Lung (tissue), 12 donors: ENCODE data around the gene ZNF282. TPM values are rescaled to one million over a fixed set of nuclear protein-coding genes. Genes with fewer than 3 reads are reported as not detected.

Experiments
- ATAC-seq: fragments of 200-7000 bp; cut with Tn5 transposase; one replicate; pipeline ENCODE4 v1.9.1; 2020; ENCODE audit warnings: moderate number of reproducible peaks; ENCODE audit not compliant: insufficient read depth, low FRiP score
- DNase-seq, 3 donors: peaks; one replicate each; pipeline ENCODE4 v3.0.0-alpha.2; 2013 to 2017
- H3K27ac ChIP-seq, 2 donors: one replicate each; pipeline ENCODE4 v1.5.1; 2013; ENCODE audit warnings: mild to moderate bottlenecking in 2 of 2, moderate library complexity in 2 of 2, control low read depth in 1 of 2, inconsistent platforms in 1 of 2, low read depth in 1 of 2, low read length in 1 of 2
- H3K27me3 ChIP-seq, 3 donors: one replicate each; pipeline ENCODE4 v1.5.1; 2013; ENCODE audit warnings: low read length in 2 of 3; ENCODE audit not compliant: control insufficient read depth in 3 of 3, insufficient read depth in 3 of 3
- H3K36me3 ChIP-seq, 4 donors: one replicate each; pipeline ENCODE4 v1.5.1; 2013; ENCODE audit warnings: low read length in 4 of 4, mild to moderate bottlenecking in 1 of 4, moderate library complexity in 1 of 4; ENCODE audit not compliant: control insufficient read depth in 4 of 4, insufficient read depth in 4 of 4
- H3K4me1 ChIP-seq, 5 donors: one replicate each; pipeline ENCODE4 v1.5.1; 2013; ENCODE audit warnings: low read length in 5 of 5, mild to moderate bottlenecking in 2 of 5, moderate library complexity in 1 of 5; ENCODE audit not compliant: control insufficient read depth in 5 of 5, insufficient read depth in 5 of 5
- H3K4me3 ChIP-seq: one replicate; pipeline ENCODE4 v1.5.1; 2013; ENCODE audit warnings: mild to moderate bottlenecking, control low read depth, moderate library complexity
- H3K9ac ChIP-seq, 2 donors: one replicate each; pipeline ENCODE4 v1.5.1; 2013; ENCODE audit warnings: low read length in 2 of 2, control low read depth in 1 of 2; ENCODE audit not compliant: insufficient read depth in 1 of 2
- H3K9me3 ChIP-seq, 4 donors: one replicate each; pipeline ENCODE4 v1.5.1; 2013; ENCODE audit warnings: low read length in 3 of 4, mild to moderate bottlenecking in 1 of 4, moderate library complexity in 1 of 4; ENCODE audit not compliant: control insufficient read depth in 4 of 4, insufficient read depth in 3 of 4
- WGBS, 2 donors: extraction: QIAGEN DNeasy Blood & Tissue Kit; methylation state at CpG; one replicate each; pipeline ENCODE4 v1.1.7; 2013; 5-methylcytosine and 5-hydroxymethylcytosine counted together
- polyA plus RNA-seq, 2 donors: library from polyadenylated mRNA; stranded (reverse); fragments of 200-250 nt; gene quantifications; one replicate each; pipeline ENCODE4 v1.2.1, GENCODE V29; 2013
- total RNA-seq, 2 donors: library from RNA; depleted of rRNA in 1 of 2; stranded (reverse); fragments of >200 nt in 1 of 2; gene quantifications; one replicate each; pipeline ENCODE4 v1.2.1, GENCODE V29; 2014 to 2021
- TF ChIP-seq, protein P1 (sequence below): IDR thresholded peaks from 2 replicates; pipeline ENCODE4 v1.5.1; 2012; ENCODE audit warnings: mild to moderate bottlenecking; ENCODE audit errors: control extremely low read depth, extremely low read depth
- donor health status: control.
- donor health status: control.
- donor health status: Bipolar disorder and iron deficiency.
- donor health status: healthy.
- donor health status: DM: yes; HTN: yes; CAD: no.

ZNF282 gene
- total and polyA plus RNA-seq, 4 donors, result 8.7 to 35.8 (median 17.9) TPM

DNA sequence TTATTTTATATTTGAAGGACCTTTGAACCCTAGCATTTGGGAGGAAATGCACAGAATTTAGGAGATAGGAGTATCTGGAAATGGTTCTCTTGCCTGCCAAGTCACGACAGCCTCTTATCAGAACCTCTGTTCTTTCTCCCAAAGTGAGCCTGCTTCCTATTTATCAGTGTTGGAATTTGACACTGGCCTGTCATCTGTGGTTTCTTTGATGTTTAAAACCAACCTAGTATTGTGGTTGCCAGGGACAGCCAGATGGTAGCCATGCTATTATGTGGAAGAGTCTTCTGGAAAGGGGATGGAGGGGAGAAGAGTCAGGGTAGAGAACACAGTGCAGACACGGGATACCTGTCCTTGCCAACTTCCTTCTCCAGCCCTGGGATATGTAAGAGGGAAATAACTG, 21.1 kb downstream of the ZNF282 start:
- Histone ChIP-seq H3K4me3 (no peak overlapping the region), H3K27me3 (no peaks in the 10 kb centered on the region), H3K4me1 (no peaks in the 10 kb centered on the region), H3K9me3 (no peaks in the 10 kb centered on the region), H3K27ac (no peak overlapping the region), H3K9ac (no peak overlapping the region), H3K36me3 (peaks cover 23 to 64% (median 40%) of the 10 kb centered on the region in 4 donors)
- 90 to 93% methylated on average over 2 of the region's 2 CpGs for WGBS, 2 donors
- ATAC-seq (no peak), DNase-seq (no peak)
- TF ChIP-seq, protein P1, sequence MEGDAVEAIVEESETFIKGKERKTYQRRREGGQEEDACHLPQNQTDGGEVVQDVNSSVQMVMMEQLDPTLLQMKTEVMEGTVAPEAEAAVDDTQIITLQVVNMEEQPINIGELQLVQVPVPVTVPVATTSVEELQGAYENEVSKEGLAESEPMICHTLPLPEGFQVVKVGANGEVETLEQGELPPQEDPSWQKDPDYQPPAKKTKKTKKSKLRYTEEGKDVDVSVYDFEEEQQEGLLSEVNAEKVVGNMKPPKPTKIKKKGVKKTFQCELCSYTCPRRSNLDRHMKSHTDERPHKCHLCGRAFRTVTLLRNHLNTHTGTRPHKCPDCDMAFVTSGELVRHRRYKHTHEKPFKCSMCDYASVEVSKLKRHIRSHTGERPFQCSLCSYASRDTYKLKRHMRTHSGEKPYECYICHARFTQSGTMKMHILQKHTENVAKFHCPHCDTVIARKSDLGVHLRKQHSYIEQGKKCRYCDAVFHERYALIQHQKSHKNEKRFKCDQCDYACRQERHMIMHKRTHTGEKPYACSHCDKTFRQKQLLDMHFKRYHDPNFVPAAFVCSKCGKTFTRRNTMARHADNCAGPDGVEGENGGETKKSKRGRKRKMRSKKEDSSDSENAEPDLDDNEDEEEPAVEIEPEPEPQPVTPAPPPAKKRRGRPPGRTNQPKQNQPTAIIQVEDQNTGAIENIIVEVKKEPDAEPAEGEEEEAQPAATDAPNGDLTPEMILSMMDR, result no peak

DNA sequence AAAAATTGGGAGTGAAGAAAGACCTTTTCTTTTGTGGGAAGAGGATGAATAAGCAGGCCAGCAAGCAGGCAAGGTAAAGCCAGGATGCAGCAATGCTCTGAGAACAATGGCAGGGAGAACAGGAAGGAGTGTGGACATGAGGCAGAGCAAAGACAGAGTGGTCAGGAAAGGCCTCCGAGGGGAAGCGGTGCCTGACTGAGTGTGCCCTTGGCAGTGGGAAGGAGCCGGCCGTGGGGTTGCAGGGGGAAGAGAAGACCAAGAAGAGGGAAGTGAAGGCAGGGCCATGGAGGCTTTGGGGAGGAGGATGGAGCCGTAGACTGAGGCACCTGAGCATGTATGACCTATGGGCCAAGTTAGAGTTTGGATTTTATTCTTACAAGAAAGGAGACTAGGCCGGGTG, 22.2 kb downstream of the ZNF282 start:
- no peak for DNase-seq
- no peak overlapping the region for H3K27ac ChIP-seq
- no peak for ATAC-seq
- H3K9me3 ChIP-seq, result no peaks in the 10 kb centered on the region
- no peak overlapping the region for H3K9ac ChIP-seq
- H3K27me3 ChIP-seq, result no peaks in the 10 kb centered on the region
- 81 to 83% methylated on average over 6 of the region's 6 CpGs for WGBS, 2 donors
- H3K36me3 ChIP-seq, result peaks cover 18 to 69% (median 35%) of the 10 kb centered on the region in 4 donors
- no peaks in the 10 kb centered on the region for H3K4me1 ChIP-seq
- no peak overlapping the region for H3K4me3 ChIP-seq
- TF ChIP-seq, protein P1, result no peak

DNA sequence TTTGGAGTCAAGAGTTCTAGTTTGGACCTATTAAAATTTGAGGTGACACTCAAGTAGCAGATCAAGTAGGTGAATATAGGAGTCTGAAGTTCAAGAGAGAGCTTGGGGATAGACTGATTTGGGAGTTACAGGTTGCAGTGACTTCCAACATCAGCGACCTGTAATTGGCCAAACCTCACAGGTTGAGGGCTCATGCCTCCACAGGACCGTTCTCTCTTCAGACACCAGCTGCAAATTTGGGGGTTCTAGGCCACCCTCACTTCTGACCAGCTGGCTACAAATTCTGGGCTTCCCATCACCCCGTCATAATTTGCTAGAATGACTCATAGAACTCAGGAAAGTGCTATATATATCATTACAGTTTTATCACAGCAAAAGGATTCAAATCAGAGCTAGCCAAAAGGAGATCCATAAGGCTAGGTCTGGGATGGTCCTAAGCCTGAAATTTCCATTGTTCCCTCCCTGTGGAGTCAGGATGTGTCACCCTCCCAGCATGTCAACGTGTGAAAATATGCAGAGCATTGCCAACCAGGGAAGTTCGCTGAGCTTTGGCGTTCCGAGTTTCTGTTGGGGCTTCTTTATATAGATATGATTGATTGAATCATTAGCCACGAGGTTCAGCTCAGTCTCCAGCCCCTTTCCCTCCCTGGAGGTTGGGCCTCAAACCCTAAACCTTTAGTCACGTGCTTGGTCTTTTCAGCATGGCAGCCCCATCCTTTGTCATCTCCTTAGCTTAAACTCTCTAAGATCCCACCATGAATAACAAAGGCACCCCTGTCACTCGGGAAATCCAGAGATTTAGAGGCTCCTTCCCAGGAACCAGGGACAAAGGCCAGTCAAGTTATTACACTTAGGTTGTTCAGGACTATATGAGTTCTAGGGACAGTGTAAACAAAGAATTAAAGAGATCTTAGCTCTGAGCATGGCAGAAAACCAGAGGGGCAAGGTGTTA, 23.4 kb downstream of the ZNF282 start:
- DNase-seq, result no peak
- Histone ChIP-seq H3K27me3 (no peaks in the 10 kb centered on the region), H3K9me3 (no peaks in the 10 kb centered on the region), H3K36me3 (peaks cover 13 to 66% (median 37%) of the 10 kb centered on the region in 4 donors), H3K9ac (no peak overlapping the region), H3K4me1 (no peaks in the 10 kb centered on the region), H3K27ac (no peak overlapping the region), H3K4me3 (no peak overlapping the region)
- no peak for ATAC-seq
- TF ChIP-seq, protein P1, result no peak
- WGBS, 2 donors, result 87 to 88% methylated on average over 10 of the region's 10 CpGs
